ELF-1 (cell line): ENCODE data around the gene ETNK2.
A peak's percentile ranks its signal among the peaks of the same experiment; 100 is the strongest.
"Not testable (repeated sequence)": the region's sequence is repeated elsewhere in the genome, so short reads cannot be mapped to it uniquely, and the experiment has no call there.

Experiments
- DNase-seq: peaks from one replicate; pipeline ENCODE4 v3.0.0-alpha.2; 2016; ENCODE audit warnings: low read depth, low spot score

The ETNK2 gene

GRCh38 chr1:204098683-204099082 lies 53.2 kb downstream of the ETNK2 start:
- DNase-seq: no peak

GRCh38 chr1:204096931-204097330 lies 54.9 kb downstream of the ETNK2 start:
- DNase-seq: no peak

GRCh38 chr1:204094856-204095634 lies 56.8 kb downstream of the ETNK2 start:
- peak; percentile 68 for DNase-seq

- DNase-seq: peak; percentile 78
These were observed 57.5 kb downstream of the ETNK2 start for GRCh38 chr1:204094313-204094729.

- no peak for DNase-seq
These were observed 58.1 kb downstream of the ETNK2 start for GRCh38 chr1:204093781-204094180.

GRCh38 chr1:204093421-204093717 lies 58.5 kb downstream of the ETNK2 start:
- DNase-seq: no peak

GRCh38 chr1:204092632-204093420 lies 59.0 kb downstream of the ETNK2 start:
- DNase-seq: no peak

- no peak for DNase-seq
These were observed 60.0 kb downstream of the ETNK2 start for GRCh38 chr1:204091787-204092312.

GRCh38 chr1:204091066-204091465 lies 60.8 kb downstream of the ETNK2 start:
- no peak for DNase-seq

- not testable (repeated sequence) for DNase-seq
These were observed 61.7 kb downstream of the ETNK2 start for GRCh38 chr1:204090132-204090531.

- DNase-seq: no peak
These were observed 62.6 kb downstream of the ETNK2 start for GRCh38 chr1:204089044-204089751.

- DNase-seq: no peak
These were observed 63.2 kb downstream of the ETNK2 start for GRCh38 chr1:204088596-204088995.

GRCh38 chr1:204087893-204088528 lies 63.8 kb downstream of the ETNK2 start:
- no peak for DNase-seq

- DNase-seq: no peak
These were observed 64.5 kb downstream of the ETNK2 start for GRCh38 chr1:204087181-204087892.

GRCh38 chr1:204085876-204086275 lies 66.0 kb downstream of the ETNK2 start:
- no peak for DNase-seq

- peak; percentile 91 for DNase-seq
These were observed 67.5 kb downstream of the ETNK2 start for GRCh38 chr1:204084247-204084772.

GRCh38 chr1:204083491-204083890 lies 68.4 kb downstream of the ETNK2 start:
- DNase-seq: no peak

GRCh38 chr1:204081791-204082513 lies 69.9 kb downstream of the ETNK2 start:
- DNase-seq: no peak

- DNase-seq: no peak
These were observed 70.6 kb downstream of the ETNK2 start for GRCh38 chr1:204081164-204081790.
